Stimulated activated CD8-positive, alpha-beta memory T cell treated with anti-CD3 and anti-CD28 coated beads, Interleukin-15, amount 100 ng/mL, for 24 hours (primary cell): Measurements from ENCODE around the gene ANKLE2.
"Not testable (repeated sequence)": the region's sequence is repeated elsewhere in the genome, so short reads cannot be mapped to it uniquely, and the experiment has no call there.

Experiments used
- DNase-seq: peaks from one replicate; pipeline ENCODE4 v3.0.0-alpha.2; 2020; ENCODE audit warnings: low read depth

Gene ANKLE2

GRCh38 chr12:132719141-132719953 is 42.3 kb downstream of the ANKLE2 start:
- DNase-seq = no peak

- DNase-seq = no peak
These were observed 43.0 kb downstream of the ANKLE2 start for GRCh38 chr12:132718644-132719043.

- DNase-seq = no peak
These were observed 43.9 kb downstream of the ANKLE2 start for GRCh38 chr12:132717531-132718387.

- no peak for DNase-seq
These were observed 44.6 kb downstream of the ANKLE2 start for GRCh38 chr12:132717011-132717410.

- no peak for DNase-seq
These were observed 45.3 kb downstream of the ANKLE2 start for GRCh38 chr12:132716356-132716755.

GRCh38 chr12:132715874-132716273 is 45.8 kb downstream of the ANKLE2 start:
- DNase-seq = no peak

GRCh38 chr12:132713123-132713522 is 48.5 kb downstream of the ANKLE2 start:
- no peak for DNase-seq

GRCh38 chr12:132711080-132711843 is 50.4 kb downstream of the ANKLE2 start:
- DNase-seq = no peak

GRCh38 chr12:132710405-132711079 is 51.1 kb downstream of the ANKLE2 start, which contains the start of gene PGAM5:
PGAM5 (plus strand) TSS chr12:132710842; CDS start chr12:132710877, 35 bp downstream.
- DNase-seq = peak; percentile 79

GRCh38 chr12:132710043-132710404 is 51.6 kb downstream of the ANKLE2 start:
- no peak for DNase-seq

- DNase-seq = no peak
These were observed 53.5 kb downstream of the ANKLE2 start for GRCh38 chr12:132708150-132708549.

GRCh38 chr12:132707241-132707640 is 54.4 kb downstream of the ANKLE2 start:
- no peak for DNase-seq

GRCh38 chr12:132703641-132704040 is 58.0 kb downstream of the ANKLE2 start:
- no peak for DNase-seq

- no peak for DNase-seq
These were observed 59.0 kb downstream of the ANKLE2 start for GRCh38 chr12:132702640-132703039.

- no peak for DNase-seq
These were observed 61.3 kb downstream of the ANKLE2 start for GRCh38 chr12:132700212-132700822.

- DNase-seq = no peak
These were observed 63.3 kb downstream of the ANKLE2 start for GRCh38 chr12:132698341-132698740.

- DNase-seq = no peak
These were observed 66.2 kb downstream of the ANKLE2 start for GRCh38 chr12:132695431-132695830.

- DNase-seq = not testable (repeated sequence)
These were observed 66.7 kb downstream of the ANKLE2 start for GRCh38 chr12:132694888-132695287.

- not testable (repeated sequence) for DNase-seq
These were observed 69.6 kb downstream of the ANKLE2 start for GRCh38 chr12:132692030-132692429.

GRCh38 chr12:132690112-132690511 is 71.5 kb downstream of the ANKLE2 start:
- DNase-seq = no peak

- no peak for DNase-seq
These were observed 72.4 kb downstream of the ANKLE2 start for GRCh38 chr12:132689227-132689626.
